ENCODE results near the gene SFRP2.

GRCh38 chr4:153834901-153835300 lies 46.0 kb upstream of the SFRP2 start:
- TF ChIP-seq POLR2AphosphoS5 (IDR thresholded peaks at IDR 0.05; ENCODE audit: low read depth, low read length) (no peak), TAF1 (IDR thresholded peaks at IDR 0.05; ENCODE audit: low read depth, low read length) (no peak), POLR2A (IDR thresholded peaks at IDR 0.05; ENCODE audit: low read depth, low read length) (no peak), POU2F2 (IDR thresholded peaks at IDR 0.05; ENCODE audit: low read depth, low read length) (no peak), SPI1 (IDR thresholded peaks at IDR 0.05; ENCODE audit: low read depth, low read length) (no peak)

All from GM12891 (cell line).